NCI-H2196 (cell line): Measurements from ENCODE around the gene SMIM22.

Source experiments
- DNase-seq: peaks from one replicate; lab custom pipeline; 2025; ENCODE audit not compliant: unreplicated experiment; lab: John Stamatoyannopoulos, UW

SMIM22 gene, protein sequence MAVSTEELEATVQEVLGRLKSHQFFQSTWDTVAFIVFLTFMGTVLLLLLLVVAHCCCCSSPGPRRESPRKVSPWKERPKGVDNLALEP

DNA sequence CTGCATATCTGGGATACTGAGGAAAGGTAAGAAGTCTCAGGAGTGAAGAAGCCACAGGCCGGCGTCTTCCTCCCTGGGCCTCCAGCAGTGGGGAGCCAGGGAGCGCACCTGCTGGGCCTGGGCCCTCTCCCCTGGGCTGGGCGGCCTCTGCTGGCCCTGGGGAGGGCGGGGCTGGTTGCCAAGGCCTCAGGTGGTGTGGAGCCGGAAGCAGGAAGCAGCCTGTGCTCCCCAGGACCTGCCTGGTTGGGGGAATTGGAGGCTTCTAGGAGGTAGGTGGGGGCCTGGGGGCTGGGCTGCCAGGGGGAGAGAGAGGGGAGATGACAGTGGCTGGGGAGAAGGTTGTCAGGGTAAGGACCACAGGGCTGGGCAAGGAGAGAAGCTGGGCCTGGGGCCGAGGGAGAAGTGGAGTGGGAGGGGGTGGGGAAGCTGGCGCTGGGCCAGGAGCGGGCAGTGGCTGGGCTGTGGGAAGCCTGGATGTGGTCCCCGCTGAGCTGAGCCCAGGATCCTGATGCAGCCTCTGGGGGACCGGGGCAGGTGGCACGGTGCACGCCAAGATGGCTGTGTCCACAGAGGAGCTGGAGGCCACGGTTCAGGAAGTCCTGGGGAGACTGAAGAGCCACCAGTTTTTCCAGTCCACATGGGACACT is at the start of gene SMIM22:
Gene SMIM22 (plus strand): TSS at position 189 of the 647 bp plus-strand sequence. CDS start 366 bp downstream, at position 555.
- peak; percentile 80 for DNase-seq

DNA sequence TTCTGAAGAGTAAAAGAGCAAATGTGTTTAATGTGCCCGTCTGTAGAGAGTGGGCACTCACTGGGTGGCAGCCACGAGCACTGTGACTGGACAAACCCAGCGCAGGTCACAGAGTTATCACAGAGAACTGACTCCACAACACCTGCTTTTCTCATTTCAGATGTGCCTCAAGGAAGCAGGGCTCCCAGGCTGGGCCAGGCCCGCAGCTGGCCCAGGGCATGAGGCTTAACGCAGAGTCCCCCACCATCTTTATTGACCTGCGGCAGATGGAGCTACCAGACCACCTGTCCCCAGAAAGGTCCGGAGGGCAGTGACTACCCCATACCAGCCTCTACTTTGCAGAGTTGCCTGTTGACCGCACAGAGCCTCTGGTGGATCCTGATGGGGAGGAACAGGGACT is 49.0 kb upstream of the SMIM22 start:
- no peak for DNase-seq

DNA sequence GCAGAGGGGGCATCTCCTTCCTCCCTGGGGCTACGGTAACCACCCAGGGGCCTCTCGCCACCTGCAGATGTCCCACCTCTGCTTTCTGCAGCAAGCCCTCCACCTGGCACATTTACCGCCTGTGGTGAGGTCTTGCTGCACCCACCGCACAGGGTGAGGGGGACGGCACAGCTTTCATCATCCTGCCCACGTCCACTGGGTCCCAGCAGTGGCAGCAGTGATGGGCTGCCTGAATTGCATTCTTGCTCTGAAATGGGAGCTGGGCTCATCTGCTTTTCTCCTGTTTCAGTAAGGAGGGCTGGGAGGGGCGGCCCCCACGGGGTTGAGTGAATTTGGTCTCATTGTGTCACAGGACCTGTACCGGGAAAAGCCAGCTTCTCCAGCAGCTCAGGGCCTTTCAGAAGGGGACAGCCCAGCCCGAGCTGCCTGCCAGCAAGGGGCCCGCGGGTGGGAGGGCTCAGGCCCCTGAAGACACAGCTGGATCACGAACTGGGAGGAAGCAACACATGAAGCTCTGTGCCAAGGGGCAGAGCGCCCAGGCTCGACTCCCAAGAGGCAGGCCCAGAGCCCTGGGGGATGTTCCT is 48.1 kb upstream of the SMIM22 start:
- DNase-seq = no peak

DNA sequence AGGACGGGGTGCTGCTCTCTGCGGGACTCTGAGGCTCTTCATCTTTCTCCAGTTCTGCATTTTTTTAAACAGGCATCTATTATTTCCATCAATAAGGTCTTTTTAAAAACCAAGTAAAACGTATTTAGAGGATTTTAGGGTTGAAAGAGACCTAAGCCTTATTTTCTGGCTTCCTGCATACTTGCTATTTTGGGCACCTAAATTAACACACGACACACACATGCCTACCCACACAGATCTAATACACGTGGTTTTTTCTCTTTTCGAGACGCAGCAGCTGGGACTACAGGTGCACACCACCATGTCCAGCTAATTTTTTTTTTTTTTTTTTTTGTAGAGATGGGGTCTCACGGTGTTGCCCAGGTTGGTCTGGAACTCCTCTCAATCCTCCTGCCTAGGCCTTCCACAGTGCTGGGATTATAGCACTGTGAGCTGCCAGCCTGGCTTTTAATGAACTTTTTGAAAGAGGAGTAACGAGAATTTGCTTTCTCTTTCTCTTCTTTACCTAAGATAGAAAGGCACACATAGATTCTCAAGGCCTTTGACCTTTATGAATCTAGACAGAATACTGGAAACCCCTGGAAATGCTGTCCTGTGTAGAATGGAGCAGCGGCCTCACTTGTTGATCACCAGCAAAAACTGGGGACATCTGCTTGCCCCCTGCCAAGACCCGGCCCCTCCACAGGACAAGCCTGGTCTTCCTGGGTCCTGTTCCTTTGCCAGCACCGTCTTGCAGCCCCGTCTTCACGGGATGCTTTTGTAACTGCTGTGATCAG is 47.1 kb upstream of the SMIM22 start:
- no peak for DNase-seq

DNA sequence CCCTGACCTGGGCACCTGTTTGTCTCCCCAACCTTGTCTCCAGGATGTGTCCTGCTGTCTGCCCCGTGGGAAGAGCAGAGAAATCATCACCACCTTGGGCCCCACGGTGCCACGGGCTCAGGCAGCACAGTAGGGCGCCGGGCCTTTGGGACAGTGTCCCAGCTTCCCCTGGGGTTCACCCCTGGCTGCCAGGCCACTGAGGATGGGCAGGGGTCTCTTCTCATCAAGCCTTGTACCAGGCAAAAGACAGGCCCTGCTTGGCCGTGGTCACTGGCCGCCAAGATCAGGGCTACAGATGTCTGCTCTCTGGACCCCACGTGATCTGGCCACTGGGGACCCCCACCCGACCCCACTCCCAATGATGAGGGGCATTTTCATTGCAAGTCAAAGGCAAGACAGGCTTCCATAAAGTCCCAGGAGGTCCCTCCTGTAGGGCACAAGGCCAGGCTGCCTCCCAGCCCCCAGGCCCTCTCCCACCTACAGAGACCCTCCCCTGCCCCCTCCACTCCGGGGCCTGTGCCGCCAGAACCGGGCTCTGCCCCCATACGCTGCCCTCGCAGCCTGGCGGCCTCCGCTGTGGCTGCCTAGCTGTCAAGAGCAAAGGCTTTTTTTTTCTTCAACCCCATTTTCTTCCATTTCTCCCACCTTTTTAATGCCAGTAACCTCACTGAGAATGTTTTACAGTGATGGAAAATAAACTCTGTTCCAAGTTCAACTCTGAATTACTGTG is 46.3 kb upstream of the SMIM22 start:
- no peak for DNase-seq

DNA sequence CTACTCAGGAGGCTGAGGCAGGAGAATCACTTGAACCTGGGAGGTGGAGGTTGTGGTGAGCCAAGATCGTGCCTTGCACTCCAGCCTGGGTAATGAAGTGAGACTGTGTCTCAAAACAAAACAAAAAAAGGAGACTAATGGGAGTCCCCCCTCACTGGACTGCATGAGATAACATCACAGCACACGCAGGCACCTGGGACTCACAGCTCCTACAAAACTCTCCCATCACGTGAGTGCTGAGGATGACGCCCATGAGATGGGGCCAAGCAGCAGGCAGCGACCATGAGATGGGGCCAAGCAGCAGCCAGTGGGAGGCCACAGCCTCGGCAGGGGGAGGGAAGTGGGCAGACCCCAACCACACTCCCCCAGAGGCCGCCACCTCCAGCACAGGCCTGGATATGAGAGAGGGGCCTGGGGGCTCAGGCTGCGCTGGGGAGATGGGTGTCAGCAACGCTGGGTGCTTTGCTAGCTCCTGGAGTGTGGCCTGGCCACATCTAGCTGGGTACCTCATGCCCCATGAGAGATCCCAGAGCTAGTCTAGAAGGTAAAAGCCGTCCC is 45.4 kb upstream of the SMIM22 start:
- no peak for DNase-seq

DNA sequence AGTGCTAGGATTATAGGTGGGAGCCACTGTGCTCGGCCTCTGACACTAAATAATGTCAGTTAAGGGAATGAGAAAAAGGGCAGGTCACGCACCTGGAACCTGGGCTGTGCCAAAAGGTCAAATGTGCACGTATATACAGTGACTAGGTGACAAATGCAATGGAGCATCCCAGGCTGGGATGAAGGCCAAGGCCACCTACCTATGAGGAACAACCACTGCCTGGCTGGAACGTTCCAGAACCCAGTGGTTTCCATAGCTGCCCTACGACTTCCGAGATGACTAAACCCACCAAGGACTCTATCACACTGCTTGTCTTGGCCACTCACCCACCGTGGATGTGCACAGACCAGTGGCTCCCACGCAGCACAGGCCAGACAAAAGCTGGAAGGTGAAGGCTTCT is 44.3 kb upstream of the SMIM22 start:
- DNase-seq = no peak

DNA sequence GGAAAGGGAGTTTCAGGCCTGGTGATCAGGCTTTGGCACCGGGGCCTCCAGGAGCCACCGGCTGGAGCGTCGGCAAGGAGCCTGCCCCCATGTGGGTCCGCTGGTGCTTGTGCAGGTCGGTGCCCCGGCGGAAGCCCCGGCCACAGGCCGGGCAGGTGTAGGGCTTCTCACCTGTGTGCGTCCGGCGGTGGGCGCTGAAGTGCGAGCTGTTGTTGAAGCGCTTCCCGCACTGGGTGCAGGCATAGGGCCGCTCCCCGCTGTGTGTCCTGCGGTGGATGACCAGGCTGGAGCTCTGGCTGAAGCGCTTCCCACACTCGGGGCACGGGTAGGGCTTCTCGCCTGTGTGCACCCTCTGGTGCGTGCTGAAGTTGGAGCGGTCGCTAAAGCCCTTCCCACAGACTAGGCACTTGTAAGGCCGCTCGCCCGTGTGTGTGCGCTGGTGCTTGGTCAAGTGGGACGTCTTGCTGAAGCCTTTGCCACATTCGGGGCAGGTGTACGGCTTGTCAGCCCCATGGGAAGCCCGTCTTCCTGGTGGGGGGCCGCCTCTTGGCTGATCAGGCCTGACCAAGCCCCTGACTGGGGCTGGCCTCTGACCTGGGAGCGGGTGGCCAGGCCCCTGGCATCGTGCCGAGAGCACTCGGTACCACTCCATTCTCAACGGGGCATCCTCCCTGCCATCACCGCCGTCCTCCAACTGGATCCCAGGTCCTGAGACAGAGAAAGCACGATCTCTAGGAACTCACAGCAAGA is 42.6 kb upstream of the SMIM22 start:
- no peak for DNase-seq

DNA sequence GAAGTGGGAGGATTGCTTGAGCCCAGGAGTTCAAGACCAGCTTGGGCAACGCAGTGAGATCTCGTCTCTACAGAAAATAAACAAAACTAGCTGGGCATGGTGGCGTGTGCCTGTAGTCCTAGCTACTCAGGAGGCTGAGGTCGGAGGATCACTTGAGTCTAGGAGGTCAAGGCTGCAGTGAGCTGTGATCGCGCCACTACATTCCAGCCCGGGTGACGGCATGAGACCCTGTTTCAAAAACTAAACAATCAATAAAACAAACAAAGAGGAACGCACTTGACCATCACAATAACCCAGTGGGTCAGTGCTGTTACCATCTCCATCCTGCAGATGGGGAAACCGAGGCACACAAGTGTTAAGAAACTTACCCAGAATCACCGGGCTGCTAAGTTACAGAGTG is 41.9 kb upstream of the SMIM22 start:
- DNase-seq = no peak

DNA sequence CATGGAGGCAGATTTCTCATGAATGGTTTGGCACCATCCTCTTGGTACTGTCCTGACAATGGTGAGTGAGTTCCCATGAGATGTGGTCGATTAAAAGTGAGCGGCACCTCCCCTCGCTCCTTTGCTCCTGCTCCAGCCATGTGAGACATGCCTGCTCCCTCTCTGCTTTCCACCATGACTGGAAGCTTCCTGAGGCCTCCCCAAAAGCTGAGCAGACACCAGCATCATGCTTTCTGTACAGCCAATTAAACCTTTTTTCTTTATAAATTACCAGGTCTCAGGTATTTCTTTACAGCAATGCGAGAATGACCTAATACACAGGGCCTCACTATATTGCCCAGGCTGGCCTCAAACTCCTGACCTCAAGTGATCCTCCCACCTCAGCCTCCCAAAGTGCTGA is 40.3 kb upstream of the SMIM22 start:
- no peak for DNase-seq

DNA sequence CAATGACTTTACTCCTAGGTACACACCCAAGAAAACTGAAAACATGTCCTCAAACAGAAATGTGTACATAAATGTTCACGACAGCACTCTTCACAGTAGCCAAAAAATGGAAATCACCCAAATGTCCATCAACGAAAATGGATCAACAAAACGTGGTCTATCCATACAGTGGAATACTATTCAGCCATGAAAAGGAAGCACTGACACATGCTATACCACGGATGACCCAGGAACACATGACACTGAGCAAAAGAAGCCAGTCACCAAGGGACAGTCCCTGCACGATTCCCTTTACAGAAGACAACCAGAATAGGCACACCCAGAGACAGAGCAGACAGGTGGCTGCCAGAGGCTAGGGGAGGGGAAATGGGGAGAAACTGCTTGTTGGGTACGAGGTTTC is 39.5 kb upstream of the SMIM22 start:
- DNase-seq = no peak

DNA sequence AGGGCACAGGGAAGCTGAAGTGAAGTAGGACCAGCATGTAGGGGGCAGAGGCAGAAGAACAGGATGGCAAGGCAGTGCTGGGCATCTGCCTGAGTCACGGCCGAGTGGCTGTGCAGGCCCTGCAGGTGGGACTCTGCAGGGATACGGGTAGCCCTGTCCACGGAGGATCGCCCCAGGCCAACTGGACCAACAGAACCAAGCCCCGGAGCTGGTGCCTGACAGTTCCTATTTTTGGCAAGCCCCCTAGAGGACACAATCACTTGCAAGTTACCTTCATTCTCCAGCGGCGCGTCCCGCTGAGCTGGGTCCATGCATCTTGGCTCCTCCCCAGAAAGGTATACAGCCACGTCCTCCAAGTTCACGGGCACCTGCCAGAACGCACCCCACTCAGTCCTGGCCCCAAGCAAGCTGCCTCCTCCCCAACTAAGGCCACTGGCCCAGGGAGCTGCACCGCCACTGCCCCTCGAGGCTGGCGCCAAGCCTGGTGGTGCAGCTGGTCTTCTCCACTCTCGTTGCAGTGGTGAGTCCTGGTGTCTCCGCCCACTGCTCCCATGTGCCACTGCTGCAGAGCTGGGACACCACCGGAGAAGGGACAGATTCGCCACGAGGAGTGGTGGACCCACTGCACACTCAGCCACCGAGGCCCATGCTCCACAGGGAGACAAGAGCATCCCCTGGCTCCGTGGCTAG is 34.8 kb upstream of the SMIM22 start:
- no peak for DNase-seq

DNA sequence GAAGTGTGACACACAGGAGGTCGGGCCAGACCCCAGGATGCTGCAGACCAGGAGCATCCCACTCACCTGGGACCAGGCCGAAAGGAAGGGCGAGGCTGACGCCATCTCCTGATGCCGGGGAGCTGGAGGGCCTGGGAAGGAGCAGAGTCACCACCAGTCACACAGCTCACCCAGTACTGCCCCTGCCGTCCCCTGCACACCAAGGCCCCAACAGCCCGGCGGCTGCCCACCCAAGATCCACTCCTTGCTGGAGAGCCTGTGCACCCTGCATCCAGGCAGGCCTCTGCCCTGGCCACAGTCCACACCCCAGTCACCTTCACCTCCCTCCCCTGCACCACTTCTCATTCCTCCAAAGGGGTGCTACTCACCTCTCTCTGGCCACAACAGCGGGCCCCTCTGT is 33.0 kb upstream of the SMIM22 start:
- DNase-seq = no peak

DNA sequence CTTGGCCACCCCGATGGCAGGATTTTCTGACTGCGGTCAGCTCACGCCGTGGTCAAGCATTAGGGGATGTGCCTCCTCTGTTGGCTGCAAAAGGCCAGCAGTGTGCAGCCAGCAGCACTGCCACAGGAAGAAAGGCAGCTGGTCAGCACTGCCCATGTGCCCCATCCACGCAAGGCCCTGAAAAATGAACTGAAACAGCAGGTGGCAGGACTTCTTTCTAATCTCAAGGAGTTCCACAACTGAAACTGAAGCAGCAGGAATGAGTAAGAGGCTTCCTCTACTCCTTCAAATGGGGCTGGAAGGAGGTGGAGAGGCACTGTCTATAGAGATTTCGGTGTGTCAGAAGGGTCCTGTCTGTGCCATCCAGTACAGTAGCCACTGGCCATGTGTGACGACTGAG is 31.4 kb upstream of the SMIM22 start:
- DNase-seq = no peak

DNA sequence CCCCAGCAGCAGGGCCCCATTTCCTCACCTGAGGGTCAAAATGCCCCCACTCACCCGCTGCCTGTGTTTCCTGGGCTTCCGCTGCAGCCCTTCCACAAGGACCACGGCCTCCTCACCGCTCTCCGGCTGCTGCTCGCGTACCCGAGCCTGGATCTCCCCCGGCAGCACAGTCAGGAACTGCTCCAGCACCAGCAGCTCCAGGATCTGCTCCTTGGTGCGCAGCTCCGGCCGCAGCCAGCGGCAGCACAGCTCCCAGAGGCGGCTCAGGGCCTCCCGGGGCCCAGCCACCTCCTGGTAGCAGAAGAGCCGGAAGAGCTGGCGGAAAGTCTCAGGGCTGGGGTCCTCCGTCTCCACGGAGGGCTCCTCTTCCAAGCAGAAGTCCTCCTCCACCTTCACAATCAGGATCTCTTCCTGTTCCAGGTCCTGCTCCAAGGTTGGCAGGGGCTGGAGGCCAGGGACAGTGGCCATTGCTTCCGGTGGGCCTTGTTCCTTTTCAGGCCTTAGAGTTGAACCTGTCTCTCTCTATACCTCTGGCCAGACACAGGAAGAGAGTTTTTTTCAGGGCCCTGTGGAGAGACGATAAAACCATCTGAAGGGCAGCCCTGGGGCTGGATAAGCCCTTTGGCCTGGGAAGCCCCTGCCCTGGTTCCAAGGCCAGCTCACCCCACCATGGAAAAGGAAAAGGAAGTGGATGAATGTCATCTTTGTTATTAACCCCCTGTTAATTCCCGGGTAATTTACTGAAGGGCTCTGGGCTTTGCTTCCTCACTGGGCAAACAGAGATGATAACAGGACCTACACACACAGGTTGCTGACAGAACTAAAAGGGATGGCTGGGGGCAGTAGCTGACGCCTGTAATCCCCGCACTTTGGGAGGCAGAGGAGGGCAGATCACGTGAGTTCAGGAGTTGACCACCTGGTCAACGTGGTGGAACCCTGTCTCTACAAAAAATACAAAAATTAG is 29.4 kb upstream of the SMIM22 start:
- no peak for DNase-seq

DNA sequence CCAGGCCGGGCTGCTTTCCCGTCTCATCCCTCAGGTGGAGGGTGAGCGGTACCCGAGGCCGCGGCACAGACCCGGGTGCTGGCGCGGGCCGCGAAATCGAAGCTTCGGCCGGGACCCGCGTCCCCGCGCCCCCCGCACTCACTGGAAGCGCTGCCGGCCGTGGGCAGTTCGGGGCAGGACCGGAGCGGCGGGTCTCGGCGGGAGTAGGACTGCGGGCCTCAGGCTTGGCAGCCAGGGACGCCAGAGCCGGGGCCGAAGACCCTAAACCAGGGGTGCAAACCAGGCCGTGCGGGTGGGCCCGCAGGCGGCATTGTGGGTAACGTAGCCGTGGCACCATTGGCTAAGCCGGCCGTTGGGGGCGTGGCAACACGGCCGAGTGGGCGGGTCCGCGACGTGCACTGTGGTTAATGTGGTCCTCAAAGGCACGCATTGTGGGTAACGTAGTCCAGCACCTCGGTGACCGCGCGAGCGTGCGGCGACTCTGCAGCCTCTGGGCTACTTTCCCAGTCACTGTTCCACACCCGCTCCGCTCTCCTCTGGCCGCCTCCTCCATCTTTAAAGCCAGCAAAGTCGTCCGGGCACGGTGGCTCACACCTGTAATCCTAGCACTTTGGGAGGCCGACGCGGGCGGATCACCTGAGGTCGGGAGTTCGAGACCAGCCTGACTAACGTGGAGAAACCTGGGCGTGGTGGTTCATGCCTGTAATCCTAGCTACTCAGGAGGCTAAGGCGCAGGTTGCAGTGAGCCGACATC is 28.1 kb upstream of the SMIM22 start, which contains the start of gene ZNF500:
Gene ZNF500 (minus strand): TSS at position 288 of the 754 bp plus-strand sequence. CDS start 1,184 bp downstream, outside the sequence.
- DNase-seq = peak; percentile 98

DNA sequence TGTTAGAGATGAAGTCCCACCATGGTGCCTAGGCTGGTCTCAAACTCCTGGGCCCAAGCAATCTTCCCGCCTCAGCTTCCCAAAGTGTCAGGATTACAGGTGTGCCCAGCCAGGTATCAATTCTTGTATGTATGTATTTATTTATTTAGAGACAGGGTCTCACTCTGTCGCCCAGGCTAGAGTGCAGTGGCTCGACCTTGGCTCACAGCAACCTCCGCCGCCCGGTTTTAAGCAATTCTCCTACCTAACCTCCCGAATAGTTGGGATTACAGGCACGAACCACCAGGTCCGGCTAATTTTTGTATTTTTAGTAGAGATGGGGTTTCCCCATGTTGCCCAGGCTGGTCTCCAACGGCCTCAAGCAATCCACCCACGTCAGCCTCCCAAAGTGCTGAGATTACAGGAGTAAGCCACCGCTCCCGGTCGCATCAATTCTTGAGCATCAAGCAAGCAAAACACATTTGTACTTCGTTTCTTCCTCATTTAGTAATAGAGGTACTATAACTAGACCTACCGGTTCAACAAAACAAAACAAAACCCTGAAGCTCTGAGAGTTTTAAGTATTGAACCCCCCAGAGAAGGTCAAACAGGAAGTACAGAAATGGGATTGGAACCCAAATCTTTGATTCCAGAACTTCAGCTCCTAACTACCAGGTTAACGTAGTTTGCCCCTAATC is 27.2 kb upstream of the SMIM22 start:
- no peak for DNase-seq
